ENCODE measurements around the gene SLC25A30.
"Not testable (repeated sequence)": the region's sequence is repeated elsewhere in the genome, so short reads cannot be mapped to it uniquely, and the experiment has no call there.

The SLC25A30 gene

DNA sequence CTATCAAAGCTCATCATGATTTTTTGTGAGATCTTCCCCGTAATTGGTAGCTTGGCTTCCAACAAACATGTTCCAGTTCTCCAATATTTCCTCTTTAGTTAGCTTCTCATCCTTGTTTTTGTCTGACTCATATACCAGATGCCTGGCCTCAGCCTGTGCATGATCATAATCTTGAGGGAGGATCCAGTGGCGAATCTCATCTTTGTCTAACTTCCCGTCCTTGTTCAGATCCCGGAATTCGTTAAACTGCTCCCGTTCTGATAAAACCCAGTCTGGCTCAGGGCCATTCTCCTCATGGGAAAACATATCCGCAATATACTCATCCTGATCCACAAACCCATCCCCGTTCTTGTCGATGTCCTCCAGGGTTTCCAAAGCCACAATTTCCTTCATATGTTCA is 27.8 kb downstream of the SLC25A30 start:
- DNase-seq = not testable (repeated sequence)

- no peak for DNase-seq
These were observed 29.5 kb downstream of the SLC25A30 start for GRCh38 chr13:45388664-45389063.

GRCh38 chr13:45386892-45387575 is 31.1 kb downstream of the SLC25A30 start:
- peak; percentile 45 for DNase-seq

GRCh38 chr13:45385907-45386553 is 32.1 kb downstream of the SLC25A30 start:
- DNase-seq = no peak

- no peak for DNase-seq
These were observed 32.9 kb downstream of the SLC25A30 start for GRCh38 chr13:45385320-45385719.

DNA sequence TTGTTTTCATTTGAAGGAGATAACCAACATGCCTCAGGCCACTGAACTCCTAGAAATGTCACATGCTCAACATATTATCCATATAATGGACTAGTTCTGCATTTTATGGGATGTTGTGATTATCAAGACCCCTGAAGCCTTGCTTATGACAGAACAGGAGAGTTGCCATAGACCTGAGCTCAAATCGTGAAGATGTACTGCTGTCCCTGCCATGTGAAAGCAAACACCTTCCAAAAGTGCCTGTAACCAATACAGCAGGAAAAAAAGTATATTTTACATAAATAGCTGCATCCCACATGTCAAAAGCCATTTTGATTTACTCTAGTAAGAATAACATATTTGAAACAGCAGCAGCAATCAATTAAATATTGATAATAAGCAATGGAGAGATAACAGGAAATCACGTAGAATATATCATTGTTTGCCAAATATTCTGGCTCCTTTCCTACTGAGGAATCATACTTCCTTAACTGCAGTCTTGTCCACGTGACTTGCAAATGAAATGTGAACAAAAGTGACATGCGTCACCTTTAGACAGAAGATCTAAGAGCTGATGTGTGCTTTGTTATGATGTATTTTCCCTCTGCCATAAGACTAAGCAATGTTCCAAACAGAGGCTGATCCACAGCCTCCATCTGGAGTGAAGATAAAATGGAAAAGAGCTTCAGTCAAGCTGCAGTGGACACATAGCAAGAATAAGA is 33.5 kb downstream of the SLC25A30 start:
- DNase-seq = no peak

GRCh38 chr13:45382739-45383138 is 35.4 kb downstream of the SLC25A30 start:
- not testable (repeated sequence) for DNase-seq

DNA sequence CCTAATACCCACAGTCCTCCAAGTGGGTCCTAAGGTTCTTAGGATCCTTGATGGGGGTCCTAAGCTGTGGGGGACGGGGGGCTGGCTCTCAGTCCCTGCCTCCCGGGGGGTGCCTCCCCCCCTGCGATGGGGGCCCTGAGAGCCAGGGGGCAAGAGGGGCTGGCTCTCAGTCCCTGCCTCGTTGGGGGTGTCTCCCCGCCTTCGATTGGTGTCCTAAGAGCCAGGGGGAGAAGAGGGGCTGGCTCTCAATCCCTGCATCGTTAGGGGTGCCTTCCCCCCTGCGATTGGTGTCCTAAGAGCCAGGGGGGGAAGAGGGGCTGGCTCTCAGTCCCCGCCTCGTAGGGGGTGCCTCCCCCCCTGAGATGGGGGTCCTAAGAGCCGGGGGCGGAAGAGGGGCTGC is 37.0 kb downstream of the SLC25A30 start:
- DNase-seq = no peak

- not testable (repeated sequence) for DNase-seq
These were observed 37.5 kb downstream of the SLC25A30 start for GRCh38 chr13:45380708-45381107.

DNA sequence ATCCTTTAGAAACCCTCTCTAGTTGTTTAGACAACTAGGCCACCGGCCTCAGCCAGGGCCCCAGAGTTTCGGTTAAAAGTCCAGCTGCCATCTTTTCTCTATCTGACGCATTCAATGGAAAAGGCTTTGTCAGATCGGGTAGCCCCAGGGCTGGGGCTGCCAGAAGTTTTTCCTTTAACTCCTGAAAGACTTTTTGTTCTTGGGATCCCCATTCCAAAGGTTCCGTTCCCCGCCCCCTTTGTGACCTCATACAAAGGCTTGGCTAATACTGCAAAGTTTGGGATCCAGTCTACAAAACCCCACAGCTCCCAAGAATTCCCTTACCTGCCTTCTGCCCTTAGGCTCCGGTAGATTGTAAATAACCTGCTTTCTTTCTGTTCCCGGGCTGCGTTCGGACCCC is 38.7 kb downstream of the SLC25A30 start:
- DNase-seq = not testable (repeated sequence)

- not testable (repeated sequence) for DNase-seq
These were observed 39.4 kb downstream of the SLC25A30 start for GRCh38 chr13:45378786-45379185.

DNA sequence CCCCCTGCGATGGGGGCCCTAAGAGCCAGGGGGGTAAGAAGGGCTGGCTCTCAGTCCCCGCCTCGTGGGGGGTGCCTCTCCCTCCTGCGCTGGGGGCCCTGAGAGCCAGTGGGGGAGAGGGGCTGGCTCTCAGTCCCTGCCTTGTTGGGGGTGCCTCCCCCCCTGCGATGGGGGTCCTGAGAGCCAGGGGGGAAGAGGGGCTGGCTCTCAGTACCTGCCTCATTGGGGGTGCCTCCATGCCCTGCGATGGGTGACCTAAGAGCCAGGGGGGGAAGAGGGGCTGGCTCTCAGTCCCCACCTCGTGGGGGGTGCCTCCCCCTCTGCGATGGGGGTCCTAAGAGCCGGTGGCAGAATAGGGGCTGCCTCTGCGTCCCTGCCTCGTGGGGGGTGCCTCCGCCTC is 40.9 kb downstream of the SLC25A30 start:
- not testable (repeated sequence) for DNase-seq

- not testable (repeated sequence) for DNase-seq
These were observed 41.5 kb downstream of the SLC25A30 start for GRCh38 chr13:45376651-45377050.

- no peak for DNase-seq
These were observed 43.3 kb downstream of the SLC25A30 start for GRCh38 chr13:45374917-45375316.

DNA sequence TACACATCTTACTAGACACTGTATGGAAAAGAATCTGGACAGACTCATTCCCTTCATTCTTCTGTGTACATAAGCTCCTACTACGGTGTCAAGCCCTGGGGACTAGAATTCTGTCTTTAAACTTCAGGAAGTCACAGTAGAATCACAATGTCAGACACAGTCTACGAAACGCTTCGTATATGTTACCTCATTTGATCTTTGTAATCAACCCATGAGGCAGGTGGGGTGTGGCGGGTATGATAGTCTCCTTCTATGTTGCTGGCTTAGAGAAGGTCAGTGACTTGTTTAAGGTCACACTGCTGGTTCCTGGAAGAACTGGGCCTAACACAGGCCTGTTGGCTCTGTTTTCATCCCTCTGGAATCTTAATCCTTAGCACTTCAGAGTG is 45.0 kb downstream of the SLC25A30 start:
- no peak for DNase-seq

DNA sequence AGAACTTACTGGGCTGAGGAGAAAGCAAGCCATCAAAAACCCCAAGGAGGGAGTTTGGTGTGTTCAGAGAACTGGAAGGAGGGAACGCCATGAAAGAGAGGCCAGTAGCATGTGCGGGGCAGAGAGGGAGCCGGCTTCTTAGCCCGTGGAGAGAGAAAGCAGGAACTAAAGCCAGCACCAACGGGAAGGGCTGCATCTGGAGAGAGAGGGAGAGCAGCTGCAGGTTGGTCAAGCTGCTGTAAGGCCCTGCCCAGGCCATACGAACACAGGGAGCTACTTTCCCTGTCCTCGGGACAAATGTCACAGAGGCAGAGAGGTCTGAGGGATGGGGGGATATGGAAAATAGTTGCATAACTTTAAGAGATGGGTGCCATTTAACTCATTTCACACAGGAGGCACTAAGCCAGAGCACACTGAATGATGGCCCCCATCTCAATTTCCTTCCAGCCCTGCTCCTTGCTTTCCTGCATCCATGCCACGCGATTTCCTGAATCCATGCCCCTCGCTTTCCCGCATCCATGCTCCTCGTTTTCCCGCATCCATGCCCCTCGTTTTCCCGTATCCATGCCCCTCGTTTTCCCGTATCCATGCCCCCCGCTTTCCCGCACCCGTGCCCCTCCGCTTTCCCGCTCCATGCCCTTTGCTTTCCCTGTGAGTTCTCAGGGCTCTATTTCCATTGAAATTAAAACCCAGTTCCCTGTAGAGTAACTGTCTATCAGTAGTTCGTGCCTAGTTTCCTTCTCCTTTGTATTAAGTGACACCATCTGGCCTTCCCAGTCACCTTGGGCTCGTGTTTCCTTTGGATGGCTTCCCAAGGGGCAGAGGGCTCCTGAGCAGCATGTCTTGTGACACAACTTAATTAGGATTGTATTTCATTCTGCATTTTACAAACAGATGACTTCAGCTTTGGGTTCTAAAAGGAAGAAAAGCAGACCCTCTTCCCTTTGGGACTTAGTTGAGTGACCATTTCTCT is 45.7 kb downstream of the SLC25A30 start:
- no peak for DNase-seq

GRCh38 chr13:45370922-45371406 is 47.2 kb downstream of the SLC25A30 start:
- peak; percentile 67 for DNase-seq

GRCh38 chr13:45369116-45369515 is 49.1 kb downstream of the SLC25A30 start:
- DNase-seq = no peak

GRCh38 chr13:45368571-45368970 is 49.6 kb downstream of the SLC25A30 start:
- DNase-seq = no peak

DNA sequence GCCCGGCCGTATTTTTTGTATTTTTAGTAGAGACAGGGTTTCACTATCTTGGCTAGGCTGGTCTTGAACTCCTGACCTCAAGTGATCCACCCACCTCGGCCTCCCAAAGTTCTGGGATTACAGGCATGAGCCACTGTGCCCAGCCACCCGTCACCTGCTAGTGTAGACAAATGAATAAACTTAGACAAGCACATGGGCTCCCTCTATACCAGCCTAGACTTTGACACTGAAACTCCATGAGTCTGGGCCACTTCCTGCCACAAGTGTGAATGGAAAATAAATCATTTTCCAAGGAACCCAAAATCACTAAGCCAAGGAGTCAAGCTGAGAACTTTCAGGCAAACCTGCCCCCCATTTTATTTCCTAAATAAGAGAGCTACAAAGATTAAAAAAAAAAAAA is 50.2 kb downstream of the SLC25A30 start:
- DNase-seq = no peak

DNA sequence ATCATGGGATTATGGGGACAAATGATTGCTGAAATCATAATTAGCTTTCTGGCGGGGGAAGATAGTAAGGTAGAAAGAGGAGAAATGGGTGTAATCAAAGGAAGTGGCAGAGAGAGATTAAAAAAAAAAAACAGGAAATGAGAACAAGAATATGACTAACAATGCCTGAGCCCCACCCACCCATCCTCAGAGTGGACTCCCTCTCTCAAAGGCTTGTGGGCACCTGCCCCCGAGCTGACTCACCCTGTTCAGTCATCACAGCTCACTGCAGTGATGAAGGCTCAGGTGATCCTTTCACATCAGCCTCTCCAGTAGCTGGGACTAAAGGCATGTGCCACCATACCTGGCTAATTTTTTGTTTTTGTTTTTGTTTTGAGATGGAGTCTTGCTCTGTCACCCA is 50.8 kb downstream of the SLC25A30 start:
- peak; percentile 89 for DNase-seq

- DNase-seq = no peak
These were observed 52.7 kb downstream of the SLC25A30 start for GRCh38 chr13:45365558-45365885.

Measured in hematopoietic multipotent progenitor cell treated with erythropoietin and hydrocortisone succinate and interleukin-3 and kit ligand, for 6 days (in vitro differentiated cells).